Panc1 (cell line): ENCODE measurements around the gene ZNF334.

Experiments
- CTCF ChIP-seq: fragments of 450-650 bp; IDR thresholded peaks from 2 replicates; pipeline ENCODE4 v1.5.1; 2017; ENCODE audit warnings: mild to moderate bottlenecking
- POLR2AphosphoS5 ChIP-seq: IDR thresholded peaks from 2 replicates; pipeline ENCODE4 v1.6.1; 2012; ENCODE audit warnings: mild to moderate bottlenecking, low read depth, low read length, moderate library complexity
- REST ChIP-seq, 2 experiments: IDR thresholded peaks; 2 replicates each; pipeline ENCODE4 v1.6.1; 2011 to 2012; ENCODE audit warnings: low read depth in 2 of 2, control low read depth in 1 of 2, low read length in 1 of 2, mild to moderate bottlenecking in 1 of 2, moderate library complexity in 1 of 2; ENCODE audit not compliant: insufficient read depth in 1 of 2

GRCh38 chr20:46541229-46541935, 28.0 kb upstream of the ZNF334 start:
- TF ChIP-seq CTCF (no peak), POLR2AphosphoS5 (no peak), REST (IDR thresholded peaks at IDR 0.05; ENCODE audit: insufficient read depth in 1 of 2, low read depth in 2 of 2, low read length in 1 of 2) (no peak)
